H9 (cell line): ENCODE data around the gene MYO1F. TPM values are rescaled to one million over a fixed set of nuclear protein-coding genes. Genes with fewer than 3 reads are reported as not detected.

Source experiments
- DNase-seq: peaks from one replicate; pipeline ENCODE4 v3.0.0-alpha.2; 2017
- H2AFZ ChIP-seq: one replicate; pipeline ENCODE4 v1.6.1; 2013; ENCODE audit warnings: mild to moderate bottlenecking, low read length, control low read depth, moderate library complexity
- H2AK5ac ChIP-seq: 2 replicates; pipeline ENCODE4 v1.6.1; 2013; ENCODE audit warnings: low read length, control low read depth, mixed read lengths; ENCODE audit not compliant: insufficient read length
- H2BK120ac ChIP-seq: one replicate; pipeline ENCODE4 v1.6.1; 2013; ENCODE audit warnings: low read depth, mild to moderate bottlenecking, low read length, control low read depth, inconsistent platforms; ENCODE audit not compliant: poor library complexity, severe bottlenecking
- H2BK12ac ChIP-seq: 2 replicates; pipeline ENCODE4 v1.6.1; 2013; ENCODE audit warnings: low read length, control low read depth, mixed read lengths, low read depth; ENCODE audit not compliant: insufficient read length
- H2BK15ac ChIP-seq: 2 replicates; pipeline ENCODE4 v1.6.1; 2013; ENCODE audit warnings: low read depth, low read length, control low read depth
- H2BK20ac ChIP-seq: one replicate; pipeline ENCODE4 v1.6.1; 2013; ENCODE audit warnings: low read depth, mild to moderate bottlenecking, low read length, control low read depth, inconsistent platforms; ENCODE audit not compliant: poor library complexity, severe bottlenecking
- H2BK5ac ChIP-seq: 2 replicates; pipeline ENCODE4 v1.6.1; 2013; ENCODE audit warnings: low read length, control low read depth, mixed read lengths; ENCODE audit not compliant: insufficient read length
- H3K14ac ChIP-seq: 2 replicates; pipeline ENCODE4 v1.6.1; 2013; ENCODE audit warnings: low read length, control low read depth; ENCODE audit not compliant: insufficient read depth
- H3K18ac ChIP-seq: 2 replicates; pipeline ENCODE4 v1.6.1; 2013; ENCODE audit warnings: low read depth, mild to moderate bottlenecking, mixed read lengths, low read length, control low read depth; ENCODE audit not compliant: insufficient read length
- H3K23ac ChIP-seq: 2 replicates; pipeline ENCODE4 v1.6.1; 2013; ENCODE audit warnings: low read length, control low read depth, mixed read lengths, low read depth; ENCODE audit not compliant: insufficient read length
- H3K23me2 ChIP-seq: 2 replicates; pipeline ENCODE4 v1.6.1; 2013; ENCODE audit warnings: low read depth, mild to moderate bottlenecking, mixed read lengths, low read length, control low read depth; ENCODE audit not compliant: insufficient read length, poor library complexity, severe bottlenecking
- H3K27ac ChIP-seq: 2 replicates; pipeline ENCODE4 v1.5.1; 2013; ENCODE audit warnings: low read length, control low read depth, mixed read lengths, low read depth; ENCODE audit not compliant: insufficient read length
- H3K27me3 ChIP-seq: 2 replicates; pipeline ENCODE4 v1.6.1; 2013; ENCODE audit warnings: low read length, control low read depth, inconsistent platforms; ENCODE audit not compliant: insufficient read depth
- H3K4ac ChIP-seq: 2 replicates; pipeline ENCODE4 v1.6.1; 2013; ENCODE audit warnings: low read depth, mild to moderate bottlenecking, control low read depth, inconsistent platforms, low read length, moderate library complexity
- H3K4me1 ChIP-seq: 2 replicates; pipeline ENCODE4 v1.6.1; 2013; ENCODE audit warnings: low read length, control low read depth, inconsistent platforms; ENCODE audit not compliant: insufficient read depth
- H3K4me2 ChIP-seq: 2 replicates; pipeline ENCODE4 v1.6.1; 2013; ENCODE audit warnings: low read length, control low read depth, mixed read lengths; ENCODE audit not compliant: insufficient read length, insufficient read depth
- H3K56ac ChIP-seq: 2 replicates; pipeline ENCODE4 v1.6.1; 2013; ENCODE audit warnings: low read depth, mild to moderate bottlenecking, mixed read lengths, low read length, control low read depth; ENCODE audit not compliant: insufficient read length
- H3K79me1 ChIP-seq: 2 replicates; pipeline ENCODE4 v1.6.1; 2013; ENCODE audit warnings: low read depth, mild to moderate bottlenecking, moderate library complexity, low read length, control low read depth, inconsistent platforms; ENCODE audit not compliant: insufficient read depth, poor library complexity, severe bottlenecking
- H3K79me2 ChIP-seq: 2 replicates; pipeline ENCODE4 v1.6.1; 2013; ENCODE audit warnings: low read length, control low read depth, inconsistent platforms; ENCODE audit not compliant: insufficient read depth
- H3K9ac ChIP-seq: 2 replicates; pipeline ENCODE4 v1.6.1; 2013; ENCODE audit warnings: low read length, control low read depth, mixed read lengths; ENCODE audit not compliant: insufficient read length; ENCODE audit errors: extremely low read depth
- H3K9me3 ChIP-seq: one replicate; pipeline ENCODE4 v1.6.1; 2013; ENCODE audit warnings: low read depth, low read length, inconsistent platforms; ENCODE audit not compliant: control insufficient read depth
- H3T11ph ChIP-seq: one replicate; pipeline ENCODE4 v1.6.1; 2013; ENCODE audit warnings: mild to moderate bottlenecking, low read length, control low read depth, inconsistent platforms
- H4K20me1 ChIP-seq: one replicate; pipeline ENCODE4 v1.6.1; 2013; ENCODE audit not compliant: control insufficient read depth, insufficient read length, insufficient read depth
- H4K5ac ChIP-seq: 2 replicates; pipeline ENCODE4 v1.6.1; 2013; ENCODE audit warnings: low read depth, mild to moderate bottlenecking, mixed read lengths, low read length, control low read depth; ENCODE audit not compliant: insufficient read length
- H4K8ac ChIP-seq: replicated peaks from 2 replicates; pipeline ENCODE4 v1.6.1; 2013; ENCODE audit warnings: low read length, control low read depth, mixed read lengths, low read depth; ENCODE audit not compliant: insufficient read length
- H4K91ac ChIP-seq: 2 replicates; pipeline ENCODE4 v1.6.1; 2013; ENCODE audit warnings: low read depth, mild to moderate bottlenecking, moderate library complexity, mixed read lengths, low read length, control low read depth; ENCODE audit not compliant: insufficient read length
- H3K27ac Mint-ChIP-seq, 3 experiments: 2 replicates in 2 of 3; 3 replicates in 1 of 3; pipeline ENCODE4 v1.8.0; 2020 to 2021; ENCODE audit warnings: mixed read lengths in 3 of 3, mild to moderate bottlenecking in 1 of 3, moderate library complexity in 1 of 3
- H3K27me3 Mint-ChIP-seq: 2 replicates; pipeline ENCODE4 v1.8.0; 2021; ENCODE audit warnings: low read depth, mild to moderate bottlenecking, moderate library complexity, mixed read lengths
- H3K36me3 Mint-ChIP-seq, 3 experiments: 2 replicates in 2 of 3; 3 replicates in 1 of 3; pipeline ENCODE4 v1.8.0; 2020 to 2021; ENCODE audit warnings: low read depth in 3 of 3, mixed read lengths in 3 of 3; ENCODE audit not compliant: insufficient read depth in 1 of 3
- H3K4me1 Mint-ChIP-seq, 2 experiments: 2 replicates each; pipeline ENCODE4 v1.8.0; 2020; ENCODE audit warnings: mixed read lengths in 2 of 2
- H3K4me3 Mint-ChIP-seq, 2 experiments: 2 replicates in 1 of 2; 3 replicates in 1 of 2; pipeline ENCODE4 v1.8.0; 2020 to 2021; ENCODE audit warnings: mild to moderate bottlenecking in 2 of 2, mixed read lengths in 2 of 2, moderate library complexity in 1 of 2
- H3K9me3 Mint-ChIP-seq, 2 experiments: 2 replicates in 1 of 2; 3 replicates in 1 of 2; pipeline ENCODE4 v1.8.0; 2020; ENCODE audit warnings: mild to moderate bottlenecking in 2 of 2, mixed read lengths in 2 of 2, moderate library complexity in 1 of 2
- CTCF ChIP-seq: fragments of 200-600 bp; sonication (generic); conservative IDR thresholded peaks from 3 replicates; pipeline ENCODE4 v1.8.0; 2021; ENCODE audit warnings: antibody characterized with exemption, mild to moderate bottlenecking
- WGBS: extraction: QIAGEN DNeasy Blood & Tissue Kit; methylation state at CpG from one replicate; pipeline ENCODE4 v1.1.7; 2013; ENCODE audit warnings: missing lambda C conversion rate, low lambda C conversion rate, mixed read lengths; ENCODE audit not compliant: insufficient read length; ENCODE audit errors: extremely low coverage; 5-methylcytosine and 5-hydroxymethylcytosine counted together
- total RNA-seq: library from RNA; stranded (reverse); gene quantifications from 2 replicates; pipeline ENCODE4 v1.2.1, GENCODE V29; 2021

The MYO1F gene
- total RNA-seq, 1 experiment from 2014 or later, result 1.0 TPM

DNA sequence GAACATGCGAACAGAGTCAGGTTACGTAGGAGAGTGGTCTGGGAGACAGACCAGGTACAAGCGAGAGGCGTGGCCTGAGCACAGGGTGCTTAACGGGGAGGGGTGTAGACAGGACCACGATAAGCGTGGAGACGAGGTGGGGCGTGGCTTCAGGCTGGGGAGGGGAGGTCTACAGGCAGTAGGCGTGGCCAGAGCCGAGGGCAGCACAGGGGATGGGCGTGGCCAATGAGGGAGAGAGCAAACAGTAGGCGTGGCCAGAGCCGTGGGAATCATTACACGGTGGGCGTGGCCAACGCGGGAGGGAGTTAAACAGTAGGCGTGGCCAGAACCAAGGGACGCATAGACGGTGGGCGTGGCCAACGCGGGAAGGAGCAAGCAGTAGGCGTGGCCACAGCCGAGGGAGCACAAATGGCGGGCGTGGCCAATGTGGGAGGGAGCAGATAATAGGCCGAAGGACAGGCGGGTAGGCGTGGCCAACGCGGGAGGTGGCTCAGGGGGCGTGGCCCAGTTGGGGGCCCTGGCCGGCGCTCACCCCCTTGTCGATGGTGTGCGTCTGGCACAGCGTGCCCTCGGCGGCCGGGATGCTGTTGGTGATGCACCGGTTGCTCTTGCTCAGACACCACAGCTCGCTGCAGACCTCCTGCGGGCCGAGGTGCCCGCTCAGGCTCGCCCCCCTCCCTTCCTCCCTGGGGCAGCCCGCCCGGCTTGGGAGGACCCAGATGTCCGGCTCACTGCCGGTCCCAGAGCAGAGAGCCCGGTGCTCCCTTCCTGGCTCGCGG, 15.2 kb upstream of the MYO1F start:
- Mint-ChIP-seq H3K9me3 (peaks cover 12 to 15% of the 10 kb centered on the region in 2 experiments; a peak in 4 of 5 replicates), H3K27me3 (peaks cover 46% of the 10 kb centered on the region), H3K27ac (peak overlapping the region in 1 of 3 experiments; percentile 72; a peak in 2 of 7 replicates), H3K36me3 (peaks cover 0 to 29% (median 22%) of the 10 kb centered on the region in 3 experiments; a peak in 6 of 7 replicates), H3K4me3 (peak overlapping the region; percentile 66 to 84), H3K4me1 (peaks cover 5 to 13% of the 10 kb centered on the region in 2 experiments)
- Histone ChIP-seq H3K79me2 (no peaks in the 10 kb centered on the region), H3K23ac (no peak overlapping the region), H3K79me1 (no peaks in the 10 kb centered on the region), H3K9me3 (no peaks in the 10 kb centered on the region), H2BK5ac (no peak overlapping the region), H2BK15ac (no peak overlapping the region), H3K4me2 (peak overlapping the region; percentile 59), H2BK20ac (no peak overlapping the region), H3K14ac (no peak overlapping the region), H4K5ac (no peak overlapping the region), H4K8ac (no peak overlapping the region), H2AK5ac (no peak overlapping the region), H3T11ph (no peak overlapping the region), H2BK120ac (no peak overlapping the region), H2AFZ (no peak overlapping the region), H3K56ac (no peak overlapping the region), H3K4me1 (no peaks in the 10 kb centered on the region), H3K23me2 (peaks cover 6% of the 10 kb centered on the region), H3K4ac (no peak overlapping the region), H2BK12ac (no peak overlapping the region), H3K9ac (no peak overlapping the region), H4K20me1 (no peaks in the 10 kb centered on the region), H3K27me3 (no peaks in the 10 kb centered on the region; the same call in 1 of the 2 replicates), H4K91ac (no peak overlapping the region), H3K18ac (no peak overlapping the region), H3K27ac (no peak overlapping the region)
- no peak for TF ChIP-seq CTCF
- whole genome bisulfite sequencing, result no CpG with 5 or more reads among the region's 55 CpGs
- peak; percentile 100 for DNase-seq
